ENCODE results near the gene DPY19L1.
"Not testable (repeated sequence)": the region's sequence is repeated elsewhere in the genome, so short reads cannot be mapped to it uniquely, and the experiment has no call there.

- TF ChIP-seq, protein P1, sequence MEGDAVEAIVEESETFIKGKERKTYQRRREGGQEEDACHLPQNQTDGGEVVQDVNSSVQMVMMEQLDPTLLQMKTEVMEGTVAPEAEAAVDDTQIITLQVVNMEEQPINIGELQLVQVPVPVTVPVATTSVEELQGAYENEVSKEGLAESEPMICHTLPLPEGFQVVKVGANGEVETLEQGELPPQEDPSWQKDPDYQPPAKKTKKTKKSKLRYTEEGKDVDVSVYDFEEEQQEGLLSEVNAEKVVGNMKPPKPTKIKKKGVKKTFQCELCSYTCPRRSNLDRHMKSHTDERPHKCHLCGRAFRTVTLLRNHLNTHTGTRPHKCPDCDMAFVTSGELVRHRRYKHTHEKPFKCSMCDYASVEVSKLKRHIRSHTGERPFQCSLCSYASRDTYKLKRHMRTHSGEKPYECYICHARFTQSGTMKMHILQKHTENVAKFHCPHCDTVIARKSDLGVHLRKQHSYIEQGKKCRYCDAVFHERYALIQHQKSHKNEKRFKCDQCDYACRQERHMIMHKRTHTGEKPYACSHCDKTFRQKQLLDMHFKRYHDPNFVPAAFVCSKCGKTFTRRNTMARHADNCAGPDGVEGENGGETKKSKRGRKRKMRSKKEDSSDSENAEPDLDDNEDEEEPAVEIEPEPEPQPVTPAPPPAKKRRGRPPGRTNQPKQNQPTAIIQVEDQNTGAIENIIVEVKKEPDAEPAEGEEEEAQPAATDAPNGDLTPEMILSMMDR (conservative IDR thresholded peaks at IDR 0.05 in 1 of 2, IDR thresholded peaks at IDR 0.05 in 1 of 2; ENCODE audit: extremely low read depth in 1 of 2, insufficient read depth in 1 of 2, low read depth in 1 of 2, low read length in 2 of 2) = not testable (repeated sequence)
- TF ChIP-seq EZH2 (IDR thresholded peaks at IDR 0.05; ENCODE audit: borderline replicate concordance, low read length) = not testable (repeated sequence)
These were observed 133.4 kb downstream of the DPY19L1 start for GRCh38 chr7:34903921-34904320.
